NCI-H1092 treated with DMSO at 0.1 percent for 48 hours (cell line): Measurements from ENCODE around the gene CDK15.

Experiments used
- DNase-seq: peaks from one replicate; lab custom pipeline; 2025; lab: John Stamatoyannopoulos, UW

Gene CDK15

DNA sequence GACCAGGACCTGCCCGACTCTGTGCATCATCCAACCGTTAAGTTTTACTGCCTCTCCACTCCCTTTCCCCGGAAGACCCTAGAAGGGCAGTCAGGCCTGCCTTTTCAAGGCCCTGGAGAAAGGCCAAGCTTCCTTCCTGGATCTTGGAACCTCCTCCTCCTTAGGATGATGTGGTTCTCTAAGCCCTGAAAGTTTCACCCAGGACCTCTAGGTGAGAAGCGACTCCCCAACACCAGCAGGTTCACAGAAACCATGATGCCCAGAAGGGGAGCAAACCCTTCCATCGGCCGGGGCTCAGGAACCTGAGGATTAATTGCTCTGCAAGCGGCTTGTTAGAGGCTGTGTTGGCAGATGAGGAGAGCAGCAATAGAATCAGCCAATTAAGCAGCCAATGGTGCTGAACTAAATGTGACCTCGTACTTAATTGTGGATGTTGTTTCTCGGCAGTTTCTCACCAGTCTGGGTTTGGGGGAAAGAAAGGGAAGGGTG, 133.2 kb downstream of the CDK15 start:
- DNase-seq: peak; percentile 15

DNA sequence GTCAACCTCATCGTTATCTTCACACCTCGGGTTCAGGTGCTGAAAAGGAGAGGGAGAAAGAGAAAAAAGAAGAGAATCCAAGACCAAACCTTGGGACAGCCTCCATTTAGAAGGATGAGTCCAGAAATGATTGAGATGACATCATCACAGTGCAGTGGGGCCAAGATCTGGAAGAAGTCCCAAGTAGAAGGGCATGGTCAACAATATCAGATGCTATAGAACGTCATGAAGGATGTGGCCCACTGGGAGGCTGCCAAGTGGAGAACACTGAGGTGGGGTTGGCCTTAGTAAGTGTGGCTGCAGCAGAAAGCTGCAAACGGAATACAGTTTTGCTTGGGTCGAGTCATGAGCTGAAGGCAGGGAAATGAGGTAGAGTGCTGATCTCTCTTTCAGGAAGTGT, 136.2 kb downstream of the CDK15 start:
- no peak for DNase-seq
